ENCODE results near the gene LSR.

- TF ChIP-seq POLR2A (IDR thresholded peaks at IDR 0.05; ENCODE audit: low read depth, low read length) (no peak), POLR2AphosphoS5 (IDR thresholded peaks at IDR 0.05; ENCODE audit: low read depth, low read length) (no peak), POU2F2 (IDR thresholded peaks at IDR 0.05; ENCODE audit: low read depth, low read length) (no peak)
Measured at GRCh38 chr19:35202722-35203688, 45.8 kb upstream of the LSR start.

Data from GM12891 (cell line).